ENCODE results near the gene IRF2BPL. TPM values are rescaled to one million over a fixed set of nuclear protein-coding genes. Genes with fewer than 3 reads are reported as not detected.

The IRF2BPL gene
- total RNA-seq (2012; rRNA removed): 11.4 and 15.5 TPM in 2 replicates

GRCh38 chr14:77028384-77029231 lies at the start of gene IRF2BPL:
TSS of gene IRF2BPL (minus strand) at chr14:77028708. CDS start at chr14:77027792, 916 bp downstream.
- Histone ChIP-seq H3K4me3 (ENCODE audit: low read length) (peak within 1 kb of the TSS; percentile 93), H3K4me2 (ENCODE audit: low read length) (peak within 1 kb of the TSS; percentile 91), H3K9ac (ENCODE audit: low read depth, low read length) (peak within 1 kb of the TSS; percentile 93), H3K27me3 (ENCODE audit: control insufficient read depth, insufficient read depth, low read length) (no peaks in the 10 kb centered on the region), H3K36me3 (ENCODE audit: insufficient read depth, low read length) (peaks cover 27% of the 10 kb centered on the region), H3K4me1 (ENCODE audit: control insufficient read depth, insufficient read depth, low read length) (peaks cover 44% of the 10 kb centered on the region), H3K9me3 (replicated peaks; ENCODE audit: low read length) (no peaks in the 10 kb centered on the region)

- Histone ChIP-seq H3K27me3 (ENCODE audit: control insufficient read depth, insufficient read depth, low read length) (no peaks in the 10 kb centered on the region), H3K4me1 (ENCODE audit: control insufficient read depth, insufficient read depth, low read length) (peaks cover 26% of the 10 kb centered on the region), H3K4me2 (ENCODE audit: low read length) (no peak overlapping the region), H3K36me3 (ENCODE audit: insufficient read depth, low read length) (no peaks in the 10 kb centered on the region), H3K9ac (ENCODE audit: low read depth, low read length) (no peak overlapping the region), H3K9me3 (replicated peaks; ENCODE audit: low read length) (no peaks in the 10 kb centered on the region), H3K4me3 (ENCODE audit: low read length) (no peak overlapping the region)
Observed at GRCh38 chr14:77077040-77077439, 48.5 kb upstream of the IRF2BPL start.

DNA sequence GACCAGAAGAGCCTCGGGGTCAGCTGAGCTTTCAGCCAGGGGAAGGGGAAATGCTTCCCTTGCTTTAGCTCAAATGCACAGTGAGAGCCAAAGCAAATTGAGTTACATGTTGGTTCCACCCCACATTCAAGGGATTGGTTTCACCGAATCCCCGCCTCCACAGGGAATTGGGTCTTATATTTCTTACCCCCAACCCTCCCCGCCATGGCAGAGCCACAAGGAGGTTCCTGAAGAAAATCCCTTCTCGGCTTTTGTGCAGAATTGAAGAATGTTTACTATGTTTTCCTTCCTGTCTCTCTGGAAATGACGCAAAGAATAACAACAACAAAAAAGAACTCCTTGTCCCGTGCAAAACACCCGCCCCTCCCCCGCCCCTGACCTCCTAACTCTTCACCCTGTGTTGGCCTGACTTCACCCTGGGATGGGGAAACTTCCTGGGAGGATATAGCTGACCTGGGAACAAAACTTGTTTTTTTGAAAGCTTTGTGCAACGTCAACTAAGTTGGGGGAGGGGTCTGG lies 47.7 kb upstream of the IRF2BPL start:
- H3K9ac ChIP-seq (ENCODE audit: low read depth, low read length): peak overlapping the region; percentile 44
- peak overlapping the region; percentile 18 for H3K4me3 ChIP-seq (ENCODE audit: low read length)
- H3K4me1 ChIP-seq (ENCODE audit: control insufficient read depth, insufficient read depth, low read length): peaks cover 32% of the 10 kb centered on the region

GRCh38 chr14:77074969-77075368 lies 46.5 kb upstream of the IRF2BPL start:
- no peak overlapping the region for H3K9ac ChIP-seq (ENCODE audit: low read depth, low read length)
- H3K36me3 ChIP-seq (ENCODE audit: insufficient read depth, low read length): no peaks in the 10 kb centered on the region
- no peak overlapping the region for H3K4me3 ChIP-seq (ENCODE audit: low read length)
- H3K27me3 ChIP-seq (ENCODE audit: control insufficient read depth, insufficient read depth, low read length): no peaks in the 10 kb centered on the region
- H3K9me3 ChIP-seq (replicated peaks; ENCODE audit: low read length): no peaks in the 10 kb centered on the region
- H3K4me2 ChIP-seq (ENCODE audit: low read length): peak overlapping the region; percentile 78
- peaks cover 35% of the 10 kb centered on the region for H3K4me1 ChIP-seq (ENCODE audit: control insufficient read depth, insufficient read depth, low read length)

More for the DNA sequence above, 47.7 kb upstream of the IRF2BPL start:
- Histone ChIP-seq H3K36me3 (ENCODE audit: insufficient read depth, low read length) (no peaks in the 10 kb centered on the region), H3K27me3 (ENCODE audit: control insufficient read depth, insufficient read depth, low read length) (no peaks in the 10 kb centered on the region), H3K9me3 (replicated peaks; ENCODE audit: low read length) (no peaks in the 10 kb centered on the region), H3K4me2 (ENCODE audit: low read length) (peak overlapping the region; percentile 78)

- Histone ChIP-seq H3K4me3 (ENCODE audit: low read length) (no peak overlapping the region), H3K4me1 (ENCODE audit: control insufficient read depth, insufficient read depth, low read length) (peaks cover 33% of the 10 kb centered on the region), H3K36me3 (ENCODE audit: insufficient read depth, low read length) (no peaks in the 10 kb centered on the region), H3K27me3 (ENCODE audit: control insufficient read depth, insufficient read depth, low read length) (no peaks in the 10 kb centered on the region), H3K9ac (ENCODE audit: low read depth, low read length) (no peak overlapping the region), H3K9me3 (replicated peaks; ENCODE audit: low read length) (no peaks in the 10 kb centered on the region), H3K4me2 (ENCODE audit: low read length) (no peak overlapping the region)
Observed at GRCh38 chr14:77071938-77072388, 43.5 kb upstream of the IRF2BPL start.

DNA sequence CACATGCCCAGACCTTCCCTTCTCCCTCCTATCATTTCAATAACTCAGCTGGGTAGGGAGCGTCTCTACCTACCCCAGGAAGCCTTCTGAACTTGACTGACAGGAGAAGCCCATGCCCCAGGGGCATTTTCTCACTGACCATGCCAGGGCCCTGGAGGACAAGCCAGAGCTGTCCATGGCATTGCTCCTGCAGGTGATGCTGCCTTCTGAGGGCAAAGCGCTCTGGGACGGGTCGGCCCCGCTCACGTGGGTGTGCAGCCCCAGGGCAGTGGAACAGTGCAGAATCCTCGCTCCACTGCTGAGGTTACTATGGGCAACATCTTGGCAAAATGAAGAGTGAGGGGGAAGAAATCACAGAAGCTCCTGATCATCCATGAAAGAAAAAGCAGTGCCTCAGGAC lies 41.0 kb upstream of the IRF2BPL start:
- Histone ChIP-seq H3K36me3 (ENCODE audit: insufficient read depth, low read length) (no peaks in the 10 kb centered on the region), H3K4me1 (ENCODE audit: control insufficient read depth, insufficient read depth, low read length) (peaks cover 13% of the 10 kb centered on the region), H3K27me3 (ENCODE audit: control insufficient read depth, insufficient read depth, low read length) (no peaks in the 10 kb centered on the region), H3K4me2 (ENCODE audit: low read length) (no peak overlapping the region), H3K9me3 (replicated peaks; ENCODE audit: low read length) (no peaks in the 10 kb centered on the region), H3K4me3 (ENCODE audit: low read length) (no peak overlapping the region), H3K9ac (ENCODE audit: low read depth, low read length) (no peak overlapping the region)

- no peak overlapping the region for H3K4me3 ChIP-seq (ENCODE audit: low read length)
- peaks cover 13% of the 10 kb centered on the region for H3K4me1 ChIP-seq (ENCODE audit: control insufficient read depth, insufficient read depth, low read length)
- no peak overlapping the region for H3K9ac ChIP-seq (ENCODE audit: low read depth, low read length)
- H3K36me3 ChIP-seq (ENCODE audit: insufficient read depth, low read length): no peaks in the 10 kb centered on the region
- H3K4me2 ChIP-seq (ENCODE audit: low read length): no peak overlapping the region
- no peaks in the 10 kb centered on the region for H3K9me3 ChIP-seq (replicated peaks; ENCODE audit: low read length)
- H3K27me3 ChIP-seq (ENCODE audit: control insufficient read depth, insufficient read depth, low read length): no peaks in the 10 kb centered on the region
Observed at GRCh38 chr14:77068517-77069200, 40.2 kb upstream of the IRF2BPL start.

GRCh38 chr14:77067632-77068516 lies 39.4 kb upstream of the IRF2BPL start:
- no peak overlapping the region for H3K9ac ChIP-seq (ENCODE audit: low read depth, low read length)
- no peaks in the 10 kb centered on the region for H3K36me3 ChIP-seq (ENCODE audit: insufficient read depth, low read length)
- no peaks in the 10 kb centered on the region for H3K9me3 ChIP-seq (replicated peaks; ENCODE audit: low read length)
- no peaks in the 10 kb centered on the region for H3K27me3 ChIP-seq (ENCODE audit: control insufficient read depth, insufficient read depth, low read length)
- no peak overlapping the region for H3K4me3 ChIP-seq (ENCODE audit: low read length)
- H3K4me2 ChIP-seq (ENCODE audit: low read length): no peak overlapping the region
- peaks cover 13% of the 10 kb centered on the region for H3K4me1 ChIP-seq (ENCODE audit: control insufficient read depth, insufficient read depth, low read length)

GRCh38 chr14:77066578-77067172 lies 38.2 kb upstream of the IRF2BPL start:
- Histone ChIP-seq H3K4me1 (ENCODE audit: control insufficient read depth, insufficient read depth, low read length) (peaks cover 6% of the 10 kb centered on the region), H3K4me2 (ENCODE audit: low read length) (no peak overlapping the region), H3K36me3 (ENCODE audit: insufficient read depth, low read length) (no peaks in the 10 kb centered on the region)

GRCh38 chr14:77065851-77066577 lies 37.5 kb upstream of the IRF2BPL start:
- no peak overlapping the region for H3K4me2 ChIP-seq (ENCODE audit: low read length)
- no peaks in the 10 kb centered on the region for H3K27me3 ChIP-seq (ENCODE audit: control insufficient read depth, insufficient read depth, low read length)
- no peaks in the 10 kb centered on the region for H3K9me3 ChIP-seq (replicated peaks; ENCODE audit: low read length)
- H3K9ac ChIP-seq (ENCODE audit: low read depth, low read length): no peak overlapping the region
- H3K4me3 ChIP-seq (ENCODE audit: low read length): no peak overlapping the region
- no peaks in the 10 kb centered on the region for H3K36me3 ChIP-seq (ENCODE audit: insufficient read depth, low read length)
- H3K4me1 ChIP-seq (ENCODE audit: control insufficient read depth, insufficient read depth, low read length): peaks cover 3% of the 10 kb centered on the region

More at GRCh38 chr14:77066578-77067172, 38.2 kb upstream of the IRF2BPL start:
- Histone ChIP-seq H3K9ac (ENCODE audit: low read depth, low read length) (no peak overlapping the region), H3K4me3 (ENCODE audit: low read length) (no peak overlapping the region), H3K9me3 (replicated peaks; ENCODE audit: low read length) (no peaks in the 10 kb centered on the region), H3K27me3 (ENCODE audit: control insufficient read depth, insufficient read depth, low read length) (no peaks in the 10 kb centered on the region)

Data from skeletal muscle satellite cell (primary cell).